GM19395 (cell line): ENCODE data around the gene CECR2.
"Not testable (repeated sequence)": the region's sequence is repeated elsewhere in the genome, so short reads cannot be mapped to it uniquely, and the experiment has no call there.

ENCODE experiments used
- ATAC-seq: cut with Tn5 transposase; IDR thresholded peaks from one replicate; pipeline ENCODE4 v1.9.1; 2021; ENCODE audit warnings: mild to moderate bottlenecking, moderate library complexity; ENCODE audit not compliant: unreplicated experiment

Gene CECR2

GRCh38 chr22:17562906-17563870 lies 193.9 kb downstream of the CECR2 start, which contains the start of gene SLC25A18:
TSS of gene SLC25A18 (plus strand) at chr22:17563498. CDS start at chr22:17579945, 16,447 bp downstream.
- ATAC-seq: no peak

- no peak for ATAC-seq
Observed at GRCh38 chr22:17563936-17564391, 194.7 kb downstream of the CECR2 start.

DNA sequence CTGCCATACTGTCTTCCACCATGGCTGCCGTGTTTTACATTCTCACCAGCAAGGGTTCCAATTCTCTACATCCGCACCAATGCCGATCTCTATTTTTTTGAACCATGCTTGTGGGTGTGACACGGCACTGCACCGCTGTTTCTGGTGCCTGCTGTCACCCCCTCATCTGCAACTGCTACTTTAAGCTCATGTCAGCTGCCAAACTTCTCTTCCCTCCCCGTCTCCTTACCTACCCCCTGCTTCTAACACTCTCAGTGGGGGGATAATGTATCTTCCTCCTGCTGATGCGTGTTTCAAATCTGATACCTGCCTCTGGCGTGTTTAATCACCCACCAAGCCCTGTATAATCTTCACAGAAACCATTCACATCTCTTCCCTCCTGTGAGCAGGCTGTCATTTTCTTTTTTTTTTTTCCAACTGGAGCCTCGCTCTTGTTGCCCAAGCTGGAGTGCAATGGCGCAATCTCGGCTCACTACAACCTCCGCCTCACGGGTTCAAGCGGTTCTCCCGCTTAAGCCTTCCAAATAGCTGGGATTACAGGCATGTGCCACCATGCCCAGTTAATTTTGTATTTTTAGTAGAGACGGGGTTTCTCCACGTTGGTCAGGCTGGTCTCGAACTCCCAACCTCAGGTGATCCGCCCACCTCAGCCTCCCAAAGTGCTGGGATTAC lies 196.9 kb downstream of the CECR2 start:
- not testable (repeated sequence) for ATAC-seq

DNA sequence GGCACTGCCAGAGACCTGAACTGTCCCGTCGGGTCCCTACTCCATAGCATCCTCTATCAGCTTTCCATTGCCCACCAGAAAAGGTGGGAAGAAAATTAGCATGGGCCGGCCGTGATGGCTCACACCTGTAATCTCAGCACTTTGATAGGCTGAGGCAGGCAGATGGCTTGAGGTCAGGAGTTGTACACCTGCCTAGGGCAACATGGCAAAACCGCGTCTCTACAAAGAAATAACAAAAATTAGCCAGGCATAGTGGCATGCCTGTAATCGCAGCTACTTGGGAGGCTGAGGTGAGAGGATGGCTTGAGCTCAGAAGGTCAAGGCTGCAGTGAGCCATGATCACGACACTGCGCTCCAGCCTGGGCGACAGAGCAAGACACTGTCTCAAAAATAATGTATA lies 197.5 kb downstream of the CECR2 start:
- no peak for ATAC-seq

GRCh38 chr22:17569971-17570511 lies 200.8 kb downstream of the CECR2 start:
- no peak for ATAC-seq

DNA sequence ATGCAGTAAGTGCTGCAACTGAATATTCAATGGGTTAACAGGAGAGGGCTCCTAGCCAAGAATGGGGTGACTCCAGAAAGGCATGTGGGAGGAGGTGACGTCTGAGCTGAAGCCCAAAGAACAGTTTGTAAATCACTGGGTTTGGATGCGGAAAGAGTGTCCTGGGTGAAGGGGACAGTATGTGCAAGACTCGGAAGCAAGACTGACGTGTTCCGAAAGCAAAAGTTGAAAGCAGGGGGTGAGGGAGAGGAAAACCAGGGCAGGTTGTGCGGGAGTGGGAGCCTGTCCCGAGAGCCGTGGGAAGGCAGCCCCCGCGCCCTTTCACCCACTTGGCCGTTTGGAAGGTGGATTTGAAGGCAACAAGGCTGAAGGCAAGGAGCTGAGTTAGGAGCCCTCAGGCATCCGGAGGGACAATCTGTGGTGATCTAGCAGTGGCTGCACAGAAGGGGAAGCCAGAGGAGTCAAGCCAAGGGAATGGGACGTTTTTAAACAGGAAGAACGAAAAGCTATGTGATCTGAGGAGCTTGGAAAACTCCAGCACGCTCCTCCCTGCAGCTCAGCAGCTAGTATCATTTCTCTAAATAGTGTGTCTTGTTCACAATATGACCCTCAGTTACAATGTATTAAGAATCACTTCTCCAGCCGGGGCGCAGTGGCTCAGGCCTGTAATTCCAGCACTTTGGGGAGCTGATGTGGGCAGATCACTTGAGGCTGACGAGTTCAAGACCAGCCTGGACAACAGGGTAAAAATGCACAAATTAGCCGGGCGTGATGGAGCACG lies 201.8 kb downstream of the CECR2 start:
- no peak for ATAC-seq

DNA sequence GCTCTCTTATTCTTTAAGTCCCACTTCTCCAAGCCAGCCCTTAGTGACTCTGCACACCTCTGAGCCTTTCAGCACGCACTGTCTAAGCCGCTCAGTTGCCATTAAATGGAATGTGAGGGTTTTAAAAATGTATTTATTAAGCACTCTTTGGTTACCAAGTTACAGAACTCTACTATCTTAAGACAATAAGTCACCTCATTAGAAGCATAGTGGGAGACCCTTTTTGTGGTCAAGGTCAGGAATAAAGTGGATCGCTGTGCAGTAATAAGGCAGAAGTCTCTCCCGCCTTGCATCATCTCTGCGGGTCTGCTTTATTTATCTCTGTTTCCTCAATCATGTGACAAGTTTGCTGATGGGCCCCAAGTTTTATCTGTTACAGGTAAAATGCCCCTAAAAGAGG lies 205.9 kb downstream of the CECR2 start:
- ATAC-seq: no peak

GRCh38 chr22:17575681-17576080 lies 206.4 kb downstream of the CECR2 start:
- ATAC-seq: no peak

- no peak for ATAC-seq
Observed at GRCh38 chr22:17576470-17576869, 207.2 kb downstream of the CECR2 start.

DNA sequence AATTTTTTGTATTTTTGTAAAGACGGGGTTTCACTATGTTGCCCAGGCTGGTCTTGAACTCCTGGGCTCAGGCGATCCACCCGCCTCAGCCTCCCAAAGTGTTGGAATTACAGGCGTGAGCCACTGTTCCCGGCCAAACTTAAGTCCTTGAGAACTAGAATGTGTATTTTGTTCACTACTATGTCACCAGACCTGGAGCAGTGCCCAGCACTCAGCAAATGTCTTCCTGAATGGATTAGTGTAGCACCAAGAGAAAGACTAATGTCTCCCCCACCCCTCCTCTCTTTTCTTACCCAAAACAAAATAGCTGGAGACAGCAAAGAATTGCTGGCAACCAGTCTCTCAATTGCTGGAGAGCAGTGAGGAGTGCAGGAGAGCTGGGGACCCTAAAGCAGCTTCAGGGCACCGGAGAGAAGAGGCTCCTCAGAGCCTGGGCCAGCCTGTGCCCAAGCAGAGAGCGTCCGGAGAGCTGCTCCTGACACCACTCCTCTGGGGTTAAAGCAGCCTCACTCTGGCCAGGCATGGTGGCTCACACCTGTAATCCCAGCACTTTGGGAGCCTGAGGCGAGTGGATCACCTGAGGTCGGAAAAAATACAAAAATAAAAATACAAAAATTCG lies 209.0 kb downstream of the CECR2 start:
- no peak for ATAC-seq

- ATAC-seq: no peak
Observed at GRCh38 chr22:17579535-17579981, 210.3 kb downstream of the CECR2 start.

DNA sequence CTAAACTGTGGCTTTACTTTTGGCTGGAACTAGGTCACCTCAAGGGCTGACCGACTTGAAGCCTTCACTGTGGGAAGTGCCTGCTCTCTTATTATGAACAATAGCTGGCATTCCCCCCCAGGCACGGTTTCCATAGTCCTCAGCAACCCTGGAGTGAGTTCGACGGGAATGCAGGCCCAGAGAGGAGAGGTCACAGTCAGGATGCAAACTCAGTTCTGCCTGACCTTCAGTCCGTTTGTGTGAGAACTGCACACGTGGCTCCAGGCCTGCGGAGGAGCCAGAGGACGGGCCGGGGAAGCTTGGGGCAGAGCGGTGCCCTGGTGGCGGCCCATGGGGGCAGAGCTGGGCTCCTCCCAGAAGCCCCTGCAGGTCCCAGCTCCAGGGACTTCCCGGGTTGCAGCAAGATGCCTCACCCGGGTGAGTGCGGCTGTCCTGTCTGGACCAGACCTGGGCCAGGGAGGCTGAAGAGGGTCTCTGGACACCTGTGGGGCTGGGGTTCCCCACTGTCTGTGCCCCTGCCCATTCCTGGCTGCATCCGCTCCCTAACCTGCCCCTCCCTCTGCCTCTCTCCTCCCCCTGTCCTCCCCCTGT lies 211.3 kb downstream of the CECR2 start:
- ATAC-seq: no peak

GRCh38 chr22:17581056-17581455 lies 211.8 kb downstream of the CECR2 start:
- no peak for ATAC-seq

DNA sequence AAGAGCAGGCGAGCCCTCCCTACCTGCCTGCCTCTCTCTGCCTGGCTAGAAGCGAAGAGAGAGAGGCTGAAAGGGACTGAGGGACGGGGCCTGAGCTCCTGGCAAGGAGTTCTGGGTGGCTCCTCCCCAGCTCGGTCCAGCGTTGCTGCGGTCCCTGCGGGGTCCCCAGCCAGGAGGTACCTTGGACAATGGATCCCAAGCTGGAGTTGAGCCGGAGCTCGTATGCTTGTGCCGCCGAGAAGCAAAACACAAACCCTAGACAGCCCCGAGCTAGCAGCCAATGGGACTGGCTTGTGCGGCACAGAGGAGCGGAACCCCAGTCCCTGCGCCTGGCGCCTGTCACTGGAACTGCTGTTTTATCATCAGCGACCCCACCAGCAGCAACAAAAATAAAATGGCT lies 212.4 kb downstream of the CECR2 start:
- ATAC-seq: no peak

- no peak for ATAC-seq
Observed at GRCh38 chr22:17583151-17583550, 213.9 kb downstream of the CECR2 start.

- no peak for ATAC-seq
Observed at GRCh38 chr22:17586831-17587440, 217.7 kb downstream of the CECR2 start.

DNA sequence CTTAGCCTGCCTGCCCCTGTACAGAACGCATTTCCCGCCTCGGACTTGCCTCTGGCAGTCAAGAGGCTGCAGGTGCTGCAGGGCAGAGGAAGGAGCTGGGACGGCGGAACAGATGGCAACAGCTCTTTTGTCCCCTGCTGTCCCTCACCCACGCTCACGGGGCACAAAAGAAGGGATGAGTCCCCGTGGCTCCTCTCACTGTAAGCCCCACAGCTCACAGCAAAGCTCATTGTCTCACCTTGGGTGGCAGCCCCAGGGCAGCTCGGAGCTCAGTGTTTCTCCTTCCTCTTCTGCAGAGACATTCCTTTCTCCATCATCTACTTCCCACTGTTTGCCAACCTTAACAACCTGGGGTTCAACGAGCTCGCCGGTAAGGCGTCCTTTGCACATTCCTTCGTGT lies 218.4 kb downstream of the CECR2 start:
- no peak for ATAC-seq

GRCh38 chr22:17588606-17589005 lies 219.3 kb downstream of the CECR2 start:
- no peak for ATAC-seq

DNA sequence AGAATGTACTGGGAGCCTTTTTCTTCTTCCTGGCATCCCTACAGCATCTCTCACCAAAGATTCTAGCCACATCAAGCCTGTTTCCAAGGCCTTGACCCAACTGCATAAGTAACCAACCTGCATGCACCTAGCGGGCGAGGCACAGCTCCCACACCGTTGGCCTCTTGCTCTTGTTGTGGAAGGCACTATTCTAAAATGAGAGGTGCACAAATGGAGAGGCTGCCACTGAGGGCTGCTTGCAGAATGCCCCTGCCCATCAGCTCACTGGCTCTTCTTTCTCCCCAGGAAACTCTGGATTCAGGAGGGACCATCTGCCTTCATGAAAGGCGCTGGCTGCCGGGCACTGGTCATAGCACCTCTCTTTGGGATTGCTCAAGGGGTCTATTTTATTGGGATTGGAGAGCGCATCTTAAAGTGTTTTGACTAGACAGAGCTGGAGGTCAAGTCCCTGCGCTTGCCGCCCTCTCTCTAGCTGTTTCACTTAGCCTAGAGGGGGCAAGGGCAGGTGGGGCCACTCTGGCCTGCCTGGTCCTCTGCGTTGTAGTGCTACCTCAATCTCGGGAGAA lies 220.6 kb downstream of the CECR2 start:
- no peak for ATAC-seq
